Lung (tissue), 4 donors: ENCODE measurements around the gene SEPTIN3. TPM values are rescaled to one million over a fixed set of nuclear protein-coding genes. Genes with fewer than 3 reads are reported as not detected.

Source experiments
- polyA plus RNA-seq, 2 donors: library from polyadenylated mRNA; stranded (reverse); fragments of 200-250 nt; gene quantifications; one replicate each; pipeline ENCODE4 v1.2.1, GENCODE V29; 2013
- total RNA-seq, 2 donors: library from RNA; depleted of rRNA in 1 of 2; stranded (reverse); fragments of >200 nt in 1 of 2; gene quantifications; one replicate each; pipeline ENCODE4 v1.2.1, GENCODE V29; 2014 to 2021
- donor health status: Bipolar disorder and iron deficiency.
- donor health status: healthy.
- donor health status: DM: yes; HTN: yes; CAD: no.

SEPTIN3 gene
- total and polyA plus RNA-seq, 4 donors: 0.31 to 1.3 (median 0.56) TPM

Other genes with a start within 250 kb of the SEPTIN3 start
- 10 to 100 TPM in 1 of 2 donors, 1 to 10 TPM in 1; 9.9 to 10.6 TPM for gene CCDC134, start 168.8 kb upstream of the SEPTIN3 start, total RNA-seq
- gene CCDC134, start 168.8 kb upstream of the SEPTIN3 start, polyA plus RNA-seq: 1 to 10 TPM; 2.5 to 4.2 TPM
- gene SREBF2, start 136.3 kb upstream of the SEPTIN3 start, total RNA-seq: 100 to 1,000 TPM in 1 of 2 donors, 10 to 100 TPM in 1; 68.1 to 155 TPM
- gene SREBF2, start 136.3 kb upstream of the SEPTIN3 start, polyA plus RNA-seq: 10 to 100 TPM; 70.6 to 81.2 TPM
- gene SHISA8, start 54.4 kb upstream of the SEPTIN3 start, total RNA-seq: under 1 TPM in 1 of 2 donors, not detected in 1; 0.34 TPM
- gene SHISA8, start 54.4 kb upstream of the SEPTIN3 start, polyA plus RNA-seq: under 1 TPM in 1 of 2 donors, not detected in 1; 0.02 TPM
- gene TNFRSF13C, start 42.6 kb upstream of the SEPTIN3 start, total RNA-seq: 1 to 10 TPM in 1 of 2 donors, under 1 TPM in 1; 0.31 to 1.7 TPM
- under 1 TPM; 0.18 to 0.74 TPM for gene TNFRSF13C, start 42.6 kb upstream of the SEPTIN3 start, polyA plus RNA-seq
- gene CENPM, start 22.3 kb upstream of the SEPTIN3 start, total RNA-seq: 10 to 100 TPM in 1 of 2 donors, 1 to 10 TPM in 1; 9.9 to 11.8 TPM
- 10 to 100 TPM; 17.1 to 20.5 TPM for gene CENPM, start 22.3 kb upstream of the SEPTIN3 start, polyA plus RNA-seq
- gene WBP2NL, start 29.3 kb downstream of the SEPTIN3 start, total RNA-seq: 1 to 10 TPM; 1.8 to 4.9 TPM
- gene WBP2NL, start 29.3 kb downstream of the SEPTIN3 start, polyA plus RNA-seq: under 1 TPM; 0.42 to 0.67 TPM
- gene NAGA, start 101.4 kb downstream of the SEPTIN3 start, total RNA-seq: 10 to 100 TPM; 33.9 to 45.3 TPM
- gene NAGA, start 101.4 kb downstream of the SEPTIN3 start, polyA plus RNA-seq: 10 to 100 TPM in 1 of 2 donors, 1 to 10 TPM in 1; 9.9 to 48.0 TPM
- gene PHETA2, start 104.8 kb downstream of the SEPTIN3 start, total RNA-seq: 10 to 100 TPM; 11.8 to 18.1 TPM
- 10 to 100 TPM; 12.8 to 14.1 TPM for gene PHETA2, start 104.8 kb downstream of the SEPTIN3 start, polyA plus RNA-seq
- 100 to 1,000 TPM in 1 of 2 donors, 10 to 100 TPM in 1; 34.7 to 133 TPM for gene SMDT1, start 110.3 kb downstream of the SEPTIN3 start, total RNA-seq
- gene SMDT1, start 110.3 kb downstream of the SEPTIN3 start, polyA plus RNA-seq: 100 to 1,000 TPM in 1 of 2 donors, 10 to 100 TPM in 1; 67.4 to 167 TPM
- gene NDUFA6, start 121.3 kb downstream of the SEPTIN3 start, total RNA-seq: 10 to 100 TPM; 37.9 to 61.5 TPM
- 100 to 1,000 TPM in 1 of 2 donors, 10 to 100 TPM in 1; 78.6 to 118 TPM for gene NDUFA6, start 121.3 kb downstream of the SEPTIN3 start, polyA plus RNA-seq
- 1 to 10 TPM in 1 of 2 donors, under 1 TPM in 1; 0.94 to 1.3 TPM for gene CYP2D6, start 161.4 kb downstream of the SEPTIN3 start, total RNA-seq
- 1 to 10 TPM in 1 of 2 donors, under 1 TPM in 1; 0.80 to 1.3 TPM for gene CYP2D6, start 161.4 kb downstream of the SEPTIN3 start, polyA plus RNA-seq